ENCODE data around the gene CDC42EP3. TPM values are rescaled to one million over a fixed set of nuclear protein-coding genes. Genes with fewer than 3 reads are reported as not detected.

CDC42EP3 gene
- total and polyA plus RNA-seq, 2 donors (not counting 1 experiment from before 2014, with no cell fraction given) = 28.0 to 29.9 TPM

DNA sequence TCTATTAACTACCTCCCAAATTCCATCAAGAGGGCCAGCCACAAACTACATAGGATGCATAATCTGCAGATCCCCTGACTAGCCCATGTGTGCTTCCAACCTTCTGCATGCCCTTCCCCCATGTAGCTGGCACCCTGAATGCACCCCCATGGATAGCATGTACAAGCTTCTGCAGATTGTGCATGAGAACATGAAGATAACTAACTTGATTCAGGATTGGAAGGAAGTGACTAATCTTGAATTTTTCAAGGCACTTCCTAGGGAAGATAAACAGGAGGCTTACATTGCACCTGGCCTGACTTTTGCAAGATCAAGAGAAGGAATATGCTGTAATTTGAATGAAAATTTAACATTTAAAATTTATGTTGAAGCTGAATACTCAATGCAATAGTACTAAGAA is 66.7 kb downstream of the CDC42EP3 start:
- no peak overlapping the region for H3K9ac ChIP-seq (ENCODE audit: low read length)
- H4K20me1 ChIP-seq (ENCODE audit: control insufficient read depth, insufficient read depth, low read length, poor library complexity, severe bottlenecking) = no peaks in the 10 kb centered on the region
- no peak overlapping the region for H3K27ac ChIP-seq (ENCODE audit: low read length in 2 of 2)
- intact Hi-C loops (cut with micrococcal nuclease) = loop anchor here (5.0 kb wide), 2 partner anchors 33 to 47 kb away; no protein-coding TSS in a partner anchor
- peaks cover 0 to 4% (median 3%) of the 10 kb centered on the region in 3 donors for H3K9me3 ChIP-seq (ENCODE audit: control extremely low read depth in 1 of 3, control insufficient read depth in 2 of 3, insufficient read depth in 1 of 3, low read length in 2 of 3)
- TF ChIP-seq, protein P1, sequence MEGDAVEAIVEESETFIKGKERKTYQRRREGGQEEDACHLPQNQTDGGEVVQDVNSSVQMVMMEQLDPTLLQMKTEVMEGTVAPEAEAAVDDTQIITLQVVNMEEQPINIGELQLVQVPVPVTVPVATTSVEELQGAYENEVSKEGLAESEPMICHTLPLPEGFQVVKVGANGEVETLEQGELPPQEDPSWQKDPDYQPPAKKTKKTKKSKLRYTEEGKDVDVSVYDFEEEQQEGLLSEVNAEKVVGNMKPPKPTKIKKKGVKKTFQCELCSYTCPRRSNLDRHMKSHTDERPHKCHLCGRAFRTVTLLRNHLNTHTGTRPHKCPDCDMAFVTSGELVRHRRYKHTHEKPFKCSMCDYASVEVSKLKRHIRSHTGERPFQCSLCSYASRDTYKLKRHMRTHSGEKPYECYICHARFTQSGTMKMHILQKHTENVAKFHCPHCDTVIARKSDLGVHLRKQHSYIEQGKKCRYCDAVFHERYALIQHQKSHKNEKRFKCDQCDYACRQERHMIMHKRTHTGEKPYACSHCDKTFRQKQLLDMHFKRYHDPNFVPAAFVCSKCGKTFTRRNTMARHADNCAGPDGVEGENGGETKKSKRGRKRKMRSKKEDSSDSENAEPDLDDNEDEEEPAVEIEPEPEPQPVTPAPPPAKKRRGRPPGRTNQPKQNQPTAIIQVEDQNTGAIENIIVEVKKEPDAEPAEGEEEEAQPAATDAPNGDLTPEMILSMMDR (IDR thresholded peaks at IDR 0.05) = no peak
- Mint-ChIP-seq H3K4me1 (peaks cover 20% of the 10 kb centered on the region), H3K9me3 (ENCODE audit: insufficient read depth) (peaks cover 3% of the 10 kb centered on the region), H3K4me3 (no peak overlapping the region), H3K27me3 (no peaks in the 10 kb centered on the region), H3K27ac (no peak overlapping the region)
- CTCF ChIA-PET = interaction anchor here (1.0 kb wide), 1 partner anchor 16 kb away, joined by 4 read pairs; no protein-coding TSS in a partner anchor
- peaks cover 11 to 15% of the 10 kb centered on the region in 2 donors for H3K4me1 ChIP-seq (ENCODE audit: control insufficient read depth in 2 of 2, insufficient read depth in 2 of 2, low read length in 2 of 2)
- ATAC-seq (ENCODE audit: low read depth) = no peak
- H3K4me3 ChIP-seq (ENCODE audit: control extremely low read depth in 1 of 5, extremely low read depth in 1 of 5, insufficient read depth in 1 of 5, low read depth in 2 of 5, low read length in 4 of 5) = no peak overlapping the region
- H3K4me2 ChIP-seq (replicated peaks; ENCODE audit: low read depth, low read length, poor library complexity, severe bottlenecking) = no peak overlapping the region
- H3K79me2 ChIP-seq (ENCODE audit: control insufficient read depth, insufficient read depth, low read length) = peaks cover 3% of the 10 kb centered on the region
- no peaks in the 10 kb centered on the region for H3K36me3 ChIP-seq (replicated peaks in 1 of 2; ENCODE audit: control extremely low read depth in 1 of 2, control insufficient read depth in 1 of 2, extremely low read depth in 1 of 2, insufficient read depth in 2 of 2, low read length in 1 of 2)
- DNase-seq = no peak
- no peak overlapping the region for H2AFZ ChIP-seq (ENCODE audit: insufficient read depth, low read depth, low read length, poor library complexity, severe bottlenecking)
- H3K27me3 ChIP-seq (replicated peaks in 1 of 4; ENCODE audit: control extremely low read depth in 1 of 4, control insufficient read depth in 3 of 4, insufficient read depth in 4 of 4, low read length in 3 of 4) = peaks cover 0 to 7% (median 0%) of the 10 kb centered on the region in 4 experiments
- POLR2A ChIA-PET = no interaction called here

DNA sequence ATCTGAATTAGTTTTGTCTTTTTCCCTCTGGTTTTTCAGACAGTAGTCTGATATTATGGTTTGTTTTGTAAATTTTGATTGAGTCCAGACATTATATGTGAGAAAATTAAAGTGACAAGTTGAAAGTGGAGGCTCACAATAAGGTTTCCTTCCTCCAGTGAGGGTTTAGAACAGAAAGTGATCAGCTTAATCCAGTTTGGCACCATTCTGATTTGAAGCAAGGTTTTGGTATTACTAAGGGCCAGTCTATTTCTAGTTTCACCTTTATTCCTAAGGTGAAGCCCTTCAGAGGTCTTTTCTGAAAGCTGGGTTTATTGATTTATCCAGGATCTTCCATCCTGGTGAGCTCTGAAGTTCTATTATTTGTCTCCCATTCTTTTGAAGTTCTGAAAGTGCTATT is 68.7 kb downstream of the CDC42EP3 start:
- Histone ChIP-seq H3K4me1 (ENCODE audit: control insufficient read depth in 2 of 2, insufficient read depth in 2 of 2, low read length in 2 of 2) (peaks cover 15 to 18% of the 10 kb centered on the region in 2 donors), H4K20me1 (ENCODE audit: control insufficient read depth, insufficient read depth, low read length, poor library complexity, severe bottlenecking) (no peaks in the 10 kb centered on the region), H3K9ac (ENCODE audit: low read length) (no peak overlapping the region), H3K27ac (ENCODE audit: low read length in 2 of 2) (no peak overlapping the region), H3K79me2 (ENCODE audit: control insufficient read depth, insufficient read depth, low read length) (peaks cover 3% of the 10 kb centered on the region), H3K27me3 (replicated peaks in 1 of 4; ENCODE audit: control extremely low read depth in 1 of 4, control insufficient read depth in 3 of 4, insufficient read depth in 4 of 4, low read length in 3 of 4) (peaks cover 0 to 7% (median 0%) of the 10 kb centered on the region in 4 experiments), H3K36me3 (replicated peaks in 1 of 2; ENCODE audit: control extremely low read depth in 1 of 2, control insufficient read depth in 1 of 2, extremely low read depth in 1 of 2, insufficient read depth in 2 of 2, low read length in 1 of 2) (no peaks in the 10 kb centered on the region), H2AFZ (ENCODE audit: insufficient read depth, low read depth, low read length, poor library complexity, severe bottlenecking) (no peak overlapping the region), H3K4me2 (replicated peaks; ENCODE audit: low read depth, low read length, poor library complexity, severe bottlenecking) (no peak overlapping the region), H3K9me3 (ENCODE audit: control extremely low read depth in 1 of 3, control insufficient read depth in 2 of 3, insufficient read depth in 1 of 3, low read length in 2 of 3) (peaks cover 0 to 6% (median 4%) of the 10 kb centered on the region in 3 donors), H3K4me3 (ENCODE audit: control extremely low read depth in 1 of 5, extremely low read depth in 1 of 5, insufficient read depth in 1 of 5, low read depth in 2 of 5, low read length in 4 of 5) (no peak overlapping the region)
- ATAC-seq (ENCODE audit: low read depth) (no peak), DNase-seq (no peak)
- intact Hi-C loops (cut with micrococcal nuclease) = loop anchor here (5.0 kb wide), 2 partner anchors 35 to 45 kb away; no protein-coding TSS in a partner anchor
- no peak overlapping the region for H3K27ac Mint-ChIP-seq
- H3K4me3 Mint-ChIP-seq = no peak overlapping the region
- CTCF ChIA-PET = interaction anchor here (1.1 to 1.6 kb wide), 2 partner anchors 21 to 229 kb away, joined by 3 read pairs; no protein-coding TSS in a partner anchor
- TF ChIP-seq, protein P1 (IDR thresholded peaks at IDR 0.05) = no peak
- TF ChIP-seq EZH2 (IDR thresholded peaks at IDR 0.05; ENCODE audit: borderline replicate concordance, insufficient read depth, low read depth, low read length, poor library complexity, severe bottlenecking) = no peak
- POLR2A ChIA-PET = no interaction called here
- H3K4me1 Mint-ChIP-seq = peaks cover 24% of the 10 kb centered on the region
- H3K9me3 Mint-ChIP-seq (ENCODE audit: insufficient read depth) = peaks cover 3% of the 10 kb centered on the region
- no peaks in the 10 kb centered on the region for H3K27me3 Mint-ChIP-seq
